ENCODE data around the gene GPR33. TPM values are rescaled to one million over a fixed set of nuclear protein-coding genes. Genes with fewer than 3 reads are reported as not detected.

Gene GPR33, protein sequence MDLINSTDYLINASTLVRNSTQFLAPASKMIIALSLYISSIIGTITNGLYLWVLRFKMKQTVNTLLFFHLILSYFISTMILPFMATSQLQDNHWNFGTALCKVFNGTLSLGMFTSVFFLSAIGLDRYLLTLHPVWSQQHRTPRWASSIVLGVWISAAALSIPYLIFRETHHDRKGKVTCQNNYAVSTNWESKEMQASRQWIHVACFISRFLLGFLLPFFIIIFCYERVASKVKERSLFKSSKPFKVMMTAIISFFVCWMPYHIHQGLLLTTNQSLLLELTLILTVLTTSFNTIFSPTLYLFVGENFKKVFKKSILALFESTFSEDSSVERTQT
- not detected in 2 replicates for total RNA-seq

DNA sequence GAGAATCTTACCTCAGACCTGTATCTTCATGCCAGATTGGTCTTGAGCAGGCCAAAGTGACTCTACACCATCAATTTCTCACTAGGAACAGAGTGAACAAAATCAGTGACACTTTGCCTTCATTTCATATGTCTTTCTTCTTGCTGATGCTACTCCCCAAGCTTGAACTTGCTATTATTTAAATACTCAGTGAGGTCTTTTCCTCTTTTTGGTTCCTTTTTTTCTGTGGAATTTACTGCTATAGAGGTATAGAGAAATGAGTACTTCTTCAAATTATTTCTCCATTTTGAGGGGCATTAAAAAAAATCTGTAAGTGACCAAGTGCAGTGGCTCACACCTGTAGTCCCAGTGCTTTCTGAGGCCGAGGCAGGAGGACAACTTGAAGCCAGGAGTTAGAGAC, at the start of gene GPR33:
Gene GPR33, minus strand, starts transcription at position 154 of the 400 bp plus-strand sequence. CDS start 4,074 bp downstream, outside the sequence.

DNA sequence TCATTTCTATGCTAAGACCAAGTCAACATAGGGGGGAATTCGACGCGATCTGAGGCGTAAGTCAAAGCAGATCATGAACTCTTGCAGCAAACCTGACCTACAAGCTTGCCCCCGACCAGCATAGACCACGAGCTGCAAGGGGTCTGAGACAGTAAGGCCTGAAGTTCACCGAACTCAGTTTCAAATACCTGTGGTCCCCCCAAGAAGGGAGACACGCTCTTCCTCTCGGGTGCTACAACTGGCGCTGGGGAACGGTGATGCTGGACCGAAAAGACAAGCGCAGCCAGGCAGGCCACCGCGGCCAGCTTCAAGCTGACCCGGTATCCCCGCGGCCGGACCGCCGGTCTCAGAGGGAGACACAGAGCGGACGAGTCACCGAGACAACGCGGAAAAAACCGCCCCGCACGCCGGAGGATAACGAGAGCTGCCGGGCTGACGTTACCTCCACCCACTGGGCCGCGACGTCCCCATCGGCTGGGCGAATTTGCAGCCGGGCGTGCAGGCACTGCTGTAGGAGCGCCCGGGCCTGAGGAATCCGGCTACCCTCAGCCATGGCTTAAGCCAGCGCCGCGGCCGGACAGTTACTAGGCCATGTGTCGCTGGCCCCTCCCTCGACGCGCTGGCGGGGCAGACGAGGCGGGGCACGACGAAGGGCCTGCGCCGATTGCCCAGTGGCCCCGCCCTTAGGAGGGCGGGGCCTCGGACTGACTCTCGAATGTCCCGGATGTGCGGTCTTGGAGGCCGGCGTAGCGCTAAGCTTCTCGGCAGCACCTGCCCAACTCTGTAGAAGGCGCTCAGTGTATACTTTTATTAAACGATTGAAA, 30.8 kb downstream of the GPR33 start, which contains the start of gene DTD2:
Gene DTD2, minus strand, starts transcription at position 666 of the 824 bp plus-strand sequence. Its CDS starts 113 bp downstream, at position 553.

Other genes starting within 250 kb of the GPR33 start
- gene HEATR5A, start 67.5 kb downstream of the GPR33 start, total RNA-seq = 20.2 and 50.3 TPM in 2 replicates
- gene DTD2, start 30.5 kb downstream of the GPR33 start, total RNA-seq = 12.1 and 16.8 TPM in 2 replicates
- gene NUBPL, start 73.4 kb upstream of the GPR33 start, total RNA-seq = 2.8 and 4.8 TPM in 2 replicates